Esophagus muscularis mucosa (tissue), 3 donors: Measurements from ENCODE around the gene TIMM17B.

ENCODE experiments used
- POLR2A ChIP-seq: fragments of 450-650 bp; IDR thresholded peaks from one replicate; pipeline ENCODE4 v1.6.1; 2017; ENCODE audit warnings: antibody characterized with exemption, moderate library complexity, mild to moderate bottlenecking, low read depth
- POLR2AphosphoS5 ChIP-seq, 2 donors: sonication (generic); formaldehyde crosslinking; IDR thresholded peaks; one replicate each; pipeline ENCODE4 v1.6.1; 2017; ENCODE audit warnings: antibody characterized with exemption in 2 of 2
- TF ChIP-seq, protein P1 (sequence below), 3 experiments: fragments of 200-600 bp in 2 of 3; fragments of 450-650 bp in 1 of 3; sonication (generic) in 2 of 3; IDR thresholded peaks; one replicate each; pipeline ENCODE4 v1.5.1; 2017 to 2019; ENCODE audit warnings: antibody characterized with exemption in 3 of 3, mild to moderate bottlenecking in 2 of 3, moderate library complexity in 1 of 3

DNA sequence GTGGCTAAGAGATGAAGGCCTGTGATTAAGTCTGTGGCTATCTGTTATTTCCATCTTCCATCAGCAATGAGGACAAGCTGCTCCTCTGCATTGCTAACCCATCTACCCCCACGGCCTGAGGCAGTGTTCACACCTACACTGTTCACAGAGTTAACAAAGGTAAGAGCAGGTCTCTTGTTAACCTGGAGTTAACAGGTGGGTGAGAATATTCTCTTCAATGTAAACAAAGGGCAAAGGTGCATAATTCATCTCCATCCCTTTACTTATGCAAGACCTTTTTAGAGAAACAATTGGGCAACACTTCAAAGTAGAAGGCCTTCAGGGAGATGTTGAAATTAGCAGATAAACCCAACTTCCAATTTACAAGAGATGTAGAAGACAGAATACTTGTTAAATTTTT is 11.0 kb upstream of the TIMM17B start:
- TF ChIP-seq, protein P1, sequence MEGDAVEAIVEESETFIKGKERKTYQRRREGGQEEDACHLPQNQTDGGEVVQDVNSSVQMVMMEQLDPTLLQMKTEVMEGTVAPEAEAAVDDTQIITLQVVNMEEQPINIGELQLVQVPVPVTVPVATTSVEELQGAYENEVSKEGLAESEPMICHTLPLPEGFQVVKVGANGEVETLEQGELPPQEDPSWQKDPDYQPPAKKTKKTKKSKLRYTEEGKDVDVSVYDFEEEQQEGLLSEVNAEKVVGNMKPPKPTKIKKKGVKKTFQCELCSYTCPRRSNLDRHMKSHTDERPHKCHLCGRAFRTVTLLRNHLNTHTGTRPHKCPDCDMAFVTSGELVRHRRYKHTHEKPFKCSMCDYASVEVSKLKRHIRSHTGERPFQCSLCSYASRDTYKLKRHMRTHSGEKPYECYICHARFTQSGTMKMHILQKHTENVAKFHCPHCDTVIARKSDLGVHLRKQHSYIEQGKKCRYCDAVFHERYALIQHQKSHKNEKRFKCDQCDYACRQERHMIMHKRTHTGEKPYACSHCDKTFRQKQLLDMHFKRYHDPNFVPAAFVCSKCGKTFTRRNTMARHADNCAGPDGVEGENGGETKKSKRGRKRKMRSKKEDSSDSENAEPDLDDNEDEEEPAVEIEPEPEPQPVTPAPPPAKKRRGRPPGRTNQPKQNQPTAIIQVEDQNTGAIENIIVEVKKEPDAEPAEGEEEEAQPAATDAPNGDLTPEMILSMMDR (IDR thresholded peaks at IDR 0.05) = no peak
- TF ChIP-seq POLR2A = no peak
- TF ChIP-seq POLR2AphosphoS5 (IDR thresholded peaks at IDR 0.05) = no peak
